ENCODE data around the gene LYSMD3.

DNA sequence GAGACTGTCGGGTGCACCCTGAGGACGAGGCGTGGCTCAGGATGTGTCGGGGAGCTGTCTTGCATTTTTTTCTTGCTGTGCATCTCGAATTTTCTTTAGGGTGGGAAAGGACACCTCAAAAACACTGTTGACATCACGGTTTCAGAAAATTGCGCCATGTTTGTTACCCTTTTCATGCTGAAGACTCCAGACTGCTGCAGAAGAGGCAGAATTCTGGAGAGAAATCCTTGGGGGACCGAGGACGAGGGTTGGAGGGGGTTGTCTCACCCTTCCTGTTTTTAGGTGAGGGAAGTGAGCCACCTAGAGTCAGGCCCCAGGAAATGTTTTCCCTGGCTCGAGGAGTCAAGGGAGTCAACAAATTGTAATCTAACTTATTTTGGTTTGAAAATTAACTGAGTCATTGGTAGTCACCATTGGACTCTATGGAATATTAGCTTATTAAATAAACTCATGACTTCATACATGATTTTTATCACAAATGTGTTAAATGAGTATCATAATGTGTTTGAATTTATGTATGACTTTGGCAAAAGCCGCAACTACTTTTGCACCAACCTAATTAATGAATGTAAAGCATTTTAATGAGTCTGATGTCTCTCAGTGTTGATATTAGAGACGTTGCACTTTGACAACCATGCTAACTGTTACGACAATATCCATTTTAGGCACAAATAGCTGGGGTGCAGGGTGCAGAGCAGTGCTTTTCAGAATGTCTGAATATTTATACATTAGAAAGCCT, 724 bp upstream of the LYSMD3 start:
- TF ChIP-seq, protein P1, sequence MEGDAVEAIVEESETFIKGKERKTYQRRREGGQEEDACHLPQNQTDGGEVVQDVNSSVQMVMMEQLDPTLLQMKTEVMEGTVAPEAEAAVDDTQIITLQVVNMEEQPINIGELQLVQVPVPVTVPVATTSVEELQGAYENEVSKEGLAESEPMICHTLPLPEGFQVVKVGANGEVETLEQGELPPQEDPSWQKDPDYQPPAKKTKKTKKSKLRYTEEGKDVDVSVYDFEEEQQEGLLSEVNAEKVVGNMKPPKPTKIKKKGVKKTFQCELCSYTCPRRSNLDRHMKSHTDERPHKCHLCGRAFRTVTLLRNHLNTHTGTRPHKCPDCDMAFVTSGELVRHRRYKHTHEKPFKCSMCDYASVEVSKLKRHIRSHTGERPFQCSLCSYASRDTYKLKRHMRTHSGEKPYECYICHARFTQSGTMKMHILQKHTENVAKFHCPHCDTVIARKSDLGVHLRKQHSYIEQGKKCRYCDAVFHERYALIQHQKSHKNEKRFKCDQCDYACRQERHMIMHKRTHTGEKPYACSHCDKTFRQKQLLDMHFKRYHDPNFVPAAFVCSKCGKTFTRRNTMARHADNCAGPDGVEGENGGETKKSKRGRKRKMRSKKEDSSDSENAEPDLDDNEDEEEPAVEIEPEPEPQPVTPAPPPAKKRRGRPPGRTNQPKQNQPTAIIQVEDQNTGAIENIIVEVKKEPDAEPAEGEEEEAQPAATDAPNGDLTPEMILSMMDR (IDR thresholded peaks at IDR 0.05; ENCODE audit: low read depth, low read length, poor library complexity, severe bottlenecking) = peak; percentile 81
- TF ChIP-seq EZH2phosphoT487 (IDR thresholded peaks at IDR 0.05; ENCODE audit: borderline replicate concordance, low read length) = no peak

Data from DOHH2 (cell line).